ENCODE data around the gene CES5A.
"Not testable (repeated sequence)": the region's sequence is repeated elsewhere in the genome, so short reads cannot be mapped to it uniquely, and the experiment has no call there.

The CES5A gene

DNA sequence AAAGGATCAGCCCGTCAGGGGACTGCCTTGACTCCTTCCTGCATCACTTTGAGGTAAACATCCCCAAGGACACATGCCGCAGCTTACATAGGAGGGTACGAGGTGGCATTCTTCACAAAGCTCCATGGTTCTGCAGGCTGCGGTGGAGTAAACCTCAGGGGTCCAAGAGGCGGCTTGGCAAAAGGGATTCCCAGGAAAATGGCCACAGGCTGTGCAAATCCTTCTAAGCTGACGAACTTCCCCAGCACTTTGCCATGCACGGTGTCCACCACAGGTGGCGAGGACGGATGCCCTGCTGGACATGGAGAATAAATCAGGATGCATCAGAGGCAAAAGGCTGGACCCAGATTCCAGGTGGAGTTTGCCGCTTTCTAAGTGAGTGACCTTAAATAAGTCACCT lies 46.5 kb downstream of the CES5A start:
- no peak for DNase-seq (ENCODE audit: low read depth)

DNA sequence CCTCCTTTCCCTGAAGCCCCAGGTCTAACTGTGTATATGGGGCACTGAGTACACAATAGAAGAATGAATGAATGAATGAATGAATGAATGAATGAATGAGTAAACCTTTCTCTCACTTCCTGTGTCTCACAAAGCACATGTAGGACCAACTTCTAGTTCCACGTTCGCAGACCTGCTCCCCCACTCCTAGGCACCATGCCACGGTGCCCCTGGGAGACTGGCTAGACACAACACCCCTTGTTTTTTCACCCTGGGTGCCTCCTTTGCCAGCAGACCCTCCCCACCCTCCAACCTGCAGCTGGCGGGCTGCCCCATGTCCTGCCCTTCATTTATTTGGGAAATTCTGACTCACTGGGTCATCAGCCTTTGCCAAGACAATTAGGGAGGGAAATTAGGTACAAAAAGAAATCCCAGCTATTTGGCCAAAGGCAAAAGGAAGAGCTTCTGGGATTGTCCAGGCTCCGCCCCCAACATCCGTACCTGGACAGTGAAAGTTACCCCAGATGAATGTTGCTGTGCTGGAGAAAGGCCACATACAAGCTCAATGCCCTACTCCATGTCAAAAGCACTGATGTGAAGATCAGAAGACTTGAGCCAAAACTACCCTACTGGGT lies 50.0 kb downstream of the CES5A start:
- DNase-seq (ENCODE audit: low read depth) = no peak

DNA sequence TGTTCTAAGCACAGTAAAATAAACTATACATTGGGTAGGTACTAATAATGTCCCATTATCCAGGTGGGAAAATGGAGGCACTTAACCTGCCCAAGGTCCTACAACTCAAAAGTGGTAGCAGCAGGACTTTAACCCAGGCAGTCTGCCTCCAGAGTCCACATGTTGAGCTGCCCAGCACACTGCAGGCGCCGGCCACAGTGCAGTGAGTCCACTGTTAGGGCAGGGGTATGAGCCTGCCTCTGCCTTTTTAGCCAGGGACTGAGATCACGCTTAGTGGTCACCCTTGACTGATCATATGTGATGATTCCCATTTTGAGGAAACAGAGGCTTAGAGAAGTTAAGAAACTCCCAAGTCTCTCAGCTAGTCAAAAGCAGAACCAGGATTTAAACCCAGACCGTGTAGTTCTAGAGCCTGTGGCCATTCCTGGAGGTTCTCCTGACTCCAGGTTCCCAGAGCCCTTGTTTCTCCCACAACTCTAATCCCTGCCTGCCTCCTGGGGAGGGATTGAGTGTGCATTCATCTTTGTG lies 50.6 kb downstream of the CES5A start:
- DNase-seq (ENCODE audit: low read depth) = no peak

DNA sequence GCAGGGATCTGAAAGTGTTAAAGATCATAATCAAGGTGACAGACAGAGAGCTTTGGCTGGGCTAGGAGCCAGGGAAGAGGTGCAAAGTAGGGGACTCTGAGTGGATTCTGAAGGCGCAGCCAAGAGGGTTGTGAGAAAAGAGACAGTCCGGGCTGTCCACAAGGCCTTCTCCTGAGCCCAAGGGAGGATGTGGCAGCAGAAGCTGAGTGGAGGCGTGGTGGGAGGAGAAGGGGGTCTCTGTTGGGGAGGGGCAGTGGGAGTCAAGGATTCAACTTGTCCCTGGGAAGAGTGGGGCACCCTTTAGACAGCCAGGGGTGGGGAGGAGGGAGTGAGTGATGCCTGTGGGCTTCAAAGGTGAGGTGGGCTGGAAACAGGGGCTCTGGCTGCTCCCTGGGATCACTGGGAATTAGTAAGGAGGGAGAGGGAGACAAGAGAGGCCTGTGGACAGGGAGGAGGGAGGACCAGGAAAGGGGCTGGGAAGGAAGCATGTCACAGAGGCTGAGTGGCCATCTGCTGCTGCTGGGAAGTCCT lies 52.8 kb downstream of the CES5A start:
- no peak for DNase-seq (ENCODE audit: low read depth)

DNA sequence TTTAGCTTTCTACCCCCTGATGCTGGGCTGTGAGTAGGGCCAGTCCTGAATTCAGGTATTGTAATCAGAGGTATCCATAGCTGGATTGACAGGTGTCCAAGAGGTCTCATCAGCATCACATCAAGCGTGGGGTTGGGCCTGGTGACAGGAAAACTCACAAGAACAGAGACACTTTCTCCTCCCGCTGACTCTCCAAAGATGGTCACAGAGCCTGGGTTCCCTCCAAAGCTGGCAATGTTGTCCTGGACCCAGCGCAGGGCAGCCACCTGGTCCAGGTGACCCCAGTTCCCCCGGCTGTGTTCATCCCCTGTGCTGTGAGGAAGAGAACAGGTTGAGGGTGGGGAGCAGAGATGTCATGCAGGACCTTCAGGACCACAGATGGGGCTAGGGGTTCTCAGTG lies 54.0 kb downstream of the CES5A start:
- no peak for DNase-seq (ENCODE audit: low read depth)

DNA sequence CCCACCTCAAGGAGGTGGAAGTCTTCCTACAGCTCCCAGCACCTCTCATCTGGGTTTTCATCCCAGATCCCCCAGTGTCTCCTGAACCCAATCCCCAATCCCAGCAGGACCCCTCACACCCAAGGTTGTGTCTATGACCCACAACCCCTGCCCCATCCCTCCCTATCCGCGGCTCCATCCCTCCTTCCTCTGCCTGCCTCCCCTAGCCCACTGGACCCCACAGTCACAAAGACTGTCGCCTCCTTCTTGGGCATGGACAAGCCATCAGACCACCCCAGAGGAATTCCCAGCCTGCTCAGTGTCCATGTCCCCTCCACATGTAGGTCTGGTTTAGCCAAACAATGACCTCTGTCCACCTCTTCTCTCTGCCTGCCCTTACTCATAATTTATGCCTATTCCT lies 54.6 kb downstream of the CES5A start:
- DNase-seq (ENCODE audit: low read depth) = no peak

DNA sequence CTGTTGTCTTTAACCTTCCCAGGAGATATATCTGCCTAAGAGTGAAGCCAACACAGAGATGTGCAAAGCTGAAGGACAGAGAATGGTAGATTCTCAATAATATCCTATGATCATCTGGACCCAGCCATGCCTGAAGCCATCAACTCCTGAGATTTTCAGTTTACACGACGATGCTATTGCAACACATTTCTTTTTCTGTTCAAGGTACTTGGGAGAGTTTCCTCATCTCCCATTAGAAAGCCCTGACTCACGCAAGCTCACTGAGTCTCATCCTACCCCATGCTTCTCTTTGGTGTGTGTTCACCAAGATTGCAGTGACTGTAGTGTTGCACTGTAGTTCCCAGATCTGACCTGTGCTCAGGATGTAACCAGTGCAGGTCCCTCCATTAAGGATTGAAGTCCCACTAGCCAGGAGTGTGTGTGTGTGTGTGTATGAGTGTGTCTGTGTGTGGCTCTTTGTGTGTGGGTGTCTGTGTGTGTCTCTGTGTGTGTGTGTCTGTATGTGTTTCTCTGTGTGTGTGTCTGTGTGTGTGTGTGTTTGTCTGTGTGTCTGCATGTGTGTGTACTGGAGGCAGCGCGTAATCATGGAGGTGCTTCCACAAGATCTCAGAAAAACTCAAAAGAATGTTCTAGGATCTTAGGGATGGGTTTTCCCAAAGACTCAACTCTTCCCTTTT lies 57.8 kb downstream of the CES5A start:
- DNase-seq (ENCODE audit: low read depth) = no peak

DNA sequence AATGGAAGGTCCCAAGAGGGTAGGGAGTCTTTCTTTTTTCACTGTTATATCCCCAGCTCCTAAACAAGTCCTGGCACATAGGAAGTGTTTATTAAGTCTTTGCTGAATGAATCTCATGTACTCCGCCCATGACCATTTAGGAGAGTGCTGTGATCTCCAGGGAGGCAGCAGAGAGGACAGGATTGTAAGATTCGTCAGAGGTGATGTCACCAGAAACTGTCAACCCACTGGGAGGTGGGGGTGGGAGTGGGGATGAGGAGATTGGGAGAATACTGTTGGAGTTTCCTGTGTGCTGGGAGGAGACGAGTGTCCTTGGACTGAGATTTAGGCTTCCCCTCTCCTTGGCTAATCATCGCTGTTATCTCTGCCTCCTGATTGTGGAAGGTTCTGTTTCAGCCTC lies 59.0 kb downstream of the CES5A start:
- not testable (repeated sequence) for DNase-seq (ENCODE audit: low read depth)

DNA sequence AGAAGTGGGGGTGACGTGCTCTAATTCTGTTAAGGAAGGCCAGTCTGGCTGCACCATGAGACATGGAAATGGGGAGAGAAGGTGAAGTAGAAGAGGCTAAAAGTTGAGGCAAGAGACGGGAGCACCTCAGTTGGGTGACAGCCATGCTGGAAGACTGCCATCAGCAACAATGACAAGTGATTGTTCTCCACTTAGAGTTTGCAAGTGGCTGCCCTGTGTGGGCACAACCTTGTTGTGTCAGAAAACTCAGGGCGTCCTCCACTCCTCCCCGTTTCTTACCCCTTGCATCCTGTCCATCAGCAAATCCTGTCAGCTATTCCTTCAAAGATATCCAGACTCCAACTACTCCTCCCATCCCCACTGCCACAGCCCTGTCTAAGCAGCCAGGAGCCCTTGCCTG lies 59.9 kb downstream of the CES5A start:
- DNase-seq (ENCODE audit: low read depth) = no peak

DNA sequence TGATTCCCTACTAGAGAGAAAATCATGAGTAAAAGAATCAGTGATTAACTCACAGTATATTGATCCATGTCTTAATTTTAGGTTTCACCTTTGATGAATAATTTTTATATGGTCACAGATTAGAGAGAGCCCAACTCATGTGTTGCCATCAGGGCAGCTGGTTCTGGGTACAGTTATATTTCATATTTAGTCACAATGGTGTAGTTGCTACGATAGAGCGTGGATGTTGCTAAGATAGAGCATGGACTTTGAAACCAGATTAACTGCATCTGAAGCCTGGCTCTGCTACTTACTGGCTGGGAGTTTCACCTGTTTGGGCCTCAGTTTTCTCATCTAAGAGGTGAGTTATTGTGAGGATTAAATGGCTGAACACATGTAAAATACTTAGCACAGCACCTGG lies 61.0 kb downstream of the CES5A start:
- DNase-seq (ENCODE audit: low read depth) = not testable (repeated sequence)

DNA sequence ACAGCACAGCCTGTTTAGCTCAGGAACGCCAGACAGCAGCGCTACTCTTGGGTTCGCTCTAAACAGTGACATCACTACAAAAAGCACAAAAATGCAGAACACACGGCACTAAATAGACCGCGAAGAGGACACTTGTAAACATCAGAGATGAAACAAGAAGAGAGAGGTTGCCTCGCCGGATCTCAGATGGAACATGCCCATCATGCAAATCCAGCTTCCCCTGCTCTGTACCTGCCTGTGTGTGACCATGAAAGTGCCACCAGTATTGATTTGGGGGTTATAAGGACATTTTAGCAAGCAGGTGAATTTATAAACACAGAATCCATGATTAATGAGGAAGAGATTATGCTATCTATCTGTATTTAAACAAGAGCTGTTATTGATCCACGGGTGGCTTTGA lies 61.4 kb downstream of the CES5A start:
- DNase-seq (ENCODE audit: low read depth) = not testable (repeated sequence)

DNA sequence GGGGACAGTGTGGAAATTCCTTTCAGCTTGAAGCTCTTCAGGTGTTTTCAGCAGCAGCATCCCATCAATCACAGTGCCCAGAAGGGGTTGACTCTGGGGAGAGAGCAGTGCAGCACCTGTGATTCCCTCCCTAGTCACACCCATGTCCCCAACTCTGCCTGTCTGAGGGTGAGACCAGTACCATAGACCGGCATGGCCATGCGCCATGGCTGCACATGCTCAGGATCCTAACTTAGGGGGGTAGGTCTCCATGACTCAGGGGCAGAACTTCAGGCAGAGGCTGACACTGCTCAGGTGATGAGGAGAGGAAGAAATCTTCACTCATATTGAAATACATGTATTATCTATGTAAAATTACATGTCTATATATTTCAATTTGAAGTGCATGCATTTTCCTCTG lies 62.2 kb downstream of the CES5A start:
- no peak for DNase-seq (ENCODE audit: low read depth)

DNA sequence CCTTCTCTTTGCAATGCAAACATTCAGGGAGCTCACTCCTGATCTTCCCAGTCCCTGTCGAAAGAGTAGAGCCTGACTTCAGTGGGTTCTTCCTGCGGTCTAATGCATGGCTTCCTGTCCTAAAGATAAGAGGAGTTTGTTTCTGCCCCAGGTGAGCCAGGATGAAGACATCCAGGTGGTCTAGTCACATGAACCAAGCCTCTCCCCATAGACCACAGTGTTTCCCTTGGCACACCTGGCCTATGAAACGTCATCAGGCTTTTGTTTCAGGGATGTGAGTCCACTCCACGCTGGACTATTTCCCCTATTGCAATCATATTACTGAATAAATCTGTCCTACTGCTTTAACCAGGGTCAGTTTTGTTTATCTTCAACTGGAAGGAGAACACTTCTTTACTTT lies 63.4 kb downstream of the CES5A start:
- DNase-seq (ENCODE audit: low read depth) = no peak

DNA sequence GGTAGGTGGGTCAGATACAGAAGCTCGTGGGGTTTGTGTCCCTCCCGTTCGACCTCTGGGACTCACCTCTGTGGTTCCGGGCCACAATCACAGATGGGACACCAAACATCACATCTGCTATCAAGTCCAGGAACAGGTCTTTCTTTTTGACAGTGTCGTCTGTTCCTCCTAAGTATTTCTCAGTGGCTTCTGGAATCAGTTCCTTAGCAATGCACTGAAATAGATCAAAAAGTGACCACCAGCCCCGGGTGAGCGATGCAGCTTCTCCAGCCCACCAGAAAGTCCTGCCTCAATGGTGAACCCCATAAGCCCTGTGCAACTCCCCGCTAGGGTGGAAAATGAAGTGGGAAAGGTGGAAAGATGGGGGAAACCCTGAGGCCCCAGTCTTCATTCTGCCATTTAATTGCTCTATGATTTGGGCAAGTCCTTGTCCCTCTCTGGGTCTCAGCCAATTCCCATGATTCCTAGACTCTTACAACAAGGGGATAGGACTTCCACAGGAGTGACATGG lies 64.7 kb downstream of the CES5A start:
- no peak for DNase-seq (ENCODE audit: low read depth)

DNA sequence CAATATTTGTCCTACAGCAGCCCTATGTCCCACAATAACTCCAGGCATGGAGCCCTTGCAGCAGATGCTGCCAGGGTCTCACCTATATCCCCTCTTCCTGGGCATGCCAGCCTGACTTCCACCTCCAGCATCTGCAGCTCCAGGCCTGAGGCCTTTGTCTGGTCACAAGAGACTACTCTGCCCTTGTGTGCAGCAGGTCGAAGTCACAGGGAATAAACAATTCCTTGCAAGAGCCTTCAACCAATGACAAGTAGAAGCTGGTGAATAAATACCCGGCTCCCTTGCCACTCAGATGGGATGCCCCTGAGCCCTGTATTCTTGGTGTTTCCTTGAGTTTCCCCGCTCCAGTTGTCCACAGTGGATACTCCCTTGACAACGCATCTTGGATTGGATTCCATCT lies 65.3 kb downstream of the CES5A start:
- DNase-seq (ENCODE audit: low read depth) = no peak

DNA sequence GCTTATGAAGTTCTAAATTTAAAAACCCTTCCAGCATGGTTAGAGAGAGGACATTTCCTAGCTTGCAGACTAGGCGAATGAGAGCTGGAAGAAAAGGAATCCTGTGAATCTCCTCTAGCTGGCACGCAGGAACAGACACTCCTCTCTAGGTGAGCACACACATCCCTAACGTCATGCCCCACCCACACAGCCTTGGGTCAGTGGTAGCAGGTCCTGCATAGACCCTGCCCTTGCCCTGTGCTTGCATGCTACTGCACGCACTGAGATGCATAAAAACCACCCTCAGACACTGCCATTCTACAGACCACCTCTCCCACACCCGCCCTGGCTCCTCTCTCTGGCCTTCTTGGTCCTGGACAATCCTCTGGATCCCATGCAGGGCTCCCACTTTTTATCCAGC lies 65.8 kb downstream of the CES5A start:
- no peak for DNase-seq (ENCODE audit: low read depth)

DNA sequence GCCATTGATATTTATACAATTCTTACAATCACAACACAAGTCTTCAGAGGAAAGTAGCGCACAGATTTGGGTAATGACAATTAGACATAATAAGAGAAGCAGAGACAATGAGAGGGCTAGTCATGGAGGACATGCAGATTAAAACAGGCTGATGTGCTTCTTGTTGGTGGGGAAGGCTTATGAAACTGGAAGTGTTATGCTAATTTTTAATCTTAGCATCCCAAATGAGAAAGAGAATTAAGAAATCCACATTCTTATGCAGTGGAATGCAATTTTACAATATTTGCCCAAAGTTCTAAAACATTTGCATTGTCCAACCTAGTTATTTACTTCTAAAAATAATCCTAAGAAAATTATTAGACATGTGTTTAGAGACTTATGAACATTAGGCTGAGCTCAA lies 66.9 kb downstream of the CES5A start:
- DNase-seq (ENCODE audit: low read depth) = not testable (repeated sequence)

DNA sequence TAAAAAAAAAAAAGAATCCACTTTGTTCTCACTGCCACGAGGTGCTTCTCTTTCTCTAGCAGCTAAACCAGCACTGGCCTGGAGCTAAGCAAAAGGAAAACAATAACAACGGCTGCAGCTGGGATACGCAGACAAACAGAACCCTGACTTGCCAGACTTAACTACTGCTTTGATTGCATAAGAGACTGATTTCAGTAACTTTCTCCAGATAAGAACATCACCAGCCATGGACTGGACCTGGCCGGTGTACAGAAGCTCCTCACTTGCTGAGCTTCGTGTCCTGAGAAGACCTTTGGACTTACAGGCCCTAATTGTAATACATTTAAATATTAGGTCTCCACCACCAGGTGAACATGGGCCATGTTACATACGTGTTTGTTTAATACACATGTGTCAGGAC lies 70.1 kb downstream of the CES5A start:
- DNase-seq (ENCODE audit: low read depth) = not testable (repeated sequence)

DNA sequence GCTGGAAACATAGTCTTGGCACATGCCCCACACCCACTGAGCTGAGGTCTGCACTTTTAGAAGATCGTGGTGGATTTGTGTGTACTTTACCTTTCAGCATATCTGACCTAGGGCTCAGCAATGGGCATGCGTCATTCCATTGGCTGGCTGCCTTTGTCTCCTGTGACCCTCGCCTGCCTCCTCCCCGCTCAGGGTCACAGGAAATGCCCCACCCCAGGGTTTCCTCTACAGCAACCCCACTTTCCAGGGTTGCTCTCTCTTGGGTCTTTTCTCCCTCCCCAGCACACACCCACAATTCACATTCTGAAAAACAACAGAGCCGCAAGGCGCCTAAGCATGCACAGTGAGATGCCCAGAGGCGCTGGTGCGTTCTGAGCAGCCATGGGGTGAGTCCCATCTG lies 71.5 kb downstream of the CES5A start:
- not testable (repeated sequence) for DNase-seq (ENCODE audit: low read depth)

Data from T follicular helper cell (primary cell).